K562 (cell line): ENCODE results near the gene CFAP410. TPM values are rescaled to one million over a fixed set of nuclear protein-coding genes. Genes with fewer than 3 reads are reported as not detected.

Experiments used
- ATAC-seq: fragments of 200-7000 bp; cut with Tn5 transposase; 3 replicates; pipeline ENCODE4 v1.9.1; 2020; ENCODE audit warnings: moderate library complexity
- BruUV-seq: library from RNA; stranded (reverse); fragments of 400-500 nt; replicated peaks from 2 replicates; lab custom pipeline; 2021; lab: Mats Ljungman, UMichigan
- CTCF ChIA-PET: fragments of 300-600 bp; formaldehyde crosslinking; extraction: SDS; loops from one replicate; lab custom pipeline; 2021; ENCODE audit warnings: low intra/inter-chr PET ratio; lab: Yijun Ruan, JAX
- POLR2A ChIA-PET: fragments of 300-600, 350-650 bp; sonication (Branson Sonifier 250); formaldehyde crosslinking; extraction: SDS; loops from one replicate; lab custom pipeline; 2021; ENCODE audit warnings: antibody characterized with exemption, inconsistent platforms; lab: Yijun Ruan, JAX
- DNase-seq, 4 experiments: peaks; one replicate each; pipeline versions ENCODE4 v3.0.0 to v3.0.0-alpha.2; 2011 to 2018; ENCODE audit warnings: low spot score in 3 of 4, mixed read lengths in 3 of 4; ENCODE audit errors: extremely low read depth in 1 of 4
- FAIRE-seq: peaks from 2 replicates; lab custom pipeline; 2011; peaks lifted over from hg19 to GRCh38; lab: Jason Lieb, UNC
- H2AFZ ChIP-seq: 2 replicates; pipeline ENCODE4 v1.6.0; 2011; ENCODE audit warnings: low read depth, low read length, control low read depth, inconsistent platforms
- H3K27ac ChIP-seq: fragments of 200-600 bp; 3 replicates; pipeline ENCODE4 v1.8.0; 2011; ENCODE audit warnings: low read depth, mild to moderate bottlenecking, control low read depth, inconsistent platforms, low read length, moderate library complexity, mixed read lengths; ENCODE audit errors: extremely low read depth
- H3K27me3 ChIP-seq, 2 experiments: fragments of 300-600 bp in 1 of 2; 2 replicates in 1 of 2; 3 replicates in 1 of 2; pipeline versions ENCODE4 v1.6.0 to v1.8.0; 2011; ENCODE audit warnings: inconsistent platforms in 2 of 2, low read length in 2 of 2, mild to moderate bottlenecking in 1 of 2, mixed read lengths in 1 of 2, moderate library complexity in 1 of 2; ENCODE audit not compliant: control insufficient read depth in 2 of 2, insufficient read depth in 2 of 2
- H3K36me3 ChIP-seq: fragments of 300-600 bp; 3 replicates; pipeline ENCODE4 v1.8.0; 2011; ENCODE audit warnings: mild to moderate bottlenecking, low read length, inconsistent platforms; ENCODE audit not compliant: control insufficient read depth, insufficient read depth
- H3K4me1 ChIP-seq, 2 experiments: fragments of 200-600 bp in 1 of 2; replicated peaks in 1 of 2; 2 replicates in 1 of 2; 3 replicates in 1 of 2; pipeline versions ENCODE4 v1.5.1 to v1.8.0; 2011; ENCODE audit warnings: inconsistent platforms in 2 of 2, low read length in 2 of 2, mild to moderate bottlenecking in 1 of 2, mixed read lengths in 1 of 2, moderate library complexity in 1 of 2; ENCODE audit not compliant: control insufficient read depth in 2 of 2, insufficient read depth in 2 of 2
- H3K4me2 ChIP-seq: 2 replicates; pipeline ENCODE4 v1.6.1; 2011; ENCODE audit warnings: low read length, control low read depth, inconsistent platforms, mixed read lengths; ENCODE audit not compliant: insufficient read depth
- H3K4me3 ChIP-seq: fragments of 200-600 bp; sonication (generic), shearing (Covaris generic); 2 replicates; pipeline ENCODE4 v1.5.1; 2016; ENCODE audit warnings: control low read depth, inconsistent platforms
- H3K79me2 ChIP-seq: fragments of 200-600 bp; 3 replicates; pipeline ENCODE4 v1.8.0; 2011; ENCODE audit warnings: low read length, inconsistent platforms; ENCODE audit not compliant: control insufficient read depth, insufficient read depth
- H3K9ac ChIP-seq, 2 experiments: 2 replicates each; pipeline versions ENCODE4 v1.6.0 to v1.6.1; 2011; ENCODE audit warnings: low read depth in 2 of 2, low read length in 2 of 2, control low read depth in 1 of 2, inconsistent platforms in 1 of 2, mild to moderate bottlenecking in 1 of 2, mixed read lengths in 1 of 2; ENCODE audit not compliant: insufficient read depth in 1 of 2
- H3K9me1 ChIP-seq: one replicate; pipeline ENCODE4 v1.6.0; 2011; ENCODE audit warnings: inconsistent platforms, mild to moderate bottlenecking, low read length, moderate library complexity; ENCODE audit not compliant: control insufficient read depth, insufficient read depth
- H3K9me3 ChIP-seq: replicated peaks from 2 replicates; pipeline ENCODE4 v1.5.1; 2011; ENCODE audit warnings: low read depth, low read length, inconsistent platforms; ENCODE audit not compliant: control insufficient read depth, insufficient read depth
- H4K20me1 ChIP-seq: replicated peaks from 2 replicates; pipeline ENCODE4 v1.6.1; 2011; ENCODE audit warnings: low read length, inconsistent platforms, mixed read lengths; ENCODE audit not compliant: control insufficient read depth, insufficient read depth
- MAX ChIP-seq: sonication (generic); formaldehyde crosslinking; IDR thresholded peaks from 2 replicates; pipeline ENCODE4 v1.9.0; 2022; ENCODE audit warnings: mild to moderate bottlenecking, missing genetic modification reagents
- MYBL2 ChIP-seq, 2 experiments: fragments of 450-650 bp in 1 of 2; sonication (generic) in 1 of 2; formaldehyde crosslinking in 1 of 2; IDR thresholded peaks; 2 replicates each; pipeline versions ENCODE4 v1.6.1 to v1.8.1; 2017 to 2022; ENCODE audit warnings: borderline replicate concordance in 1 of 2, inconsistent platforms in 1 of 2, low read depth in 1 of 2, mild to moderate bottlenecking in 1 of 2, missing genetic modification reagents in 1 of 2, moderate library complexity in 1 of 2
- OTX1 ChIP-seq: fragments of 450-650 bp; formaldehyde crosslinking; IDR thresholded peaks from 2 replicates; pipeline ENCODE4 v1.4.0; 2022; ENCODE audit warnings: mild to moderate bottlenecking
- PHB2 ChIP-seq: fragments of 450-650 bp; IDR thresholded peaks from 2 replicates; pipeline ENCODE4 v1.6.1; 2017; ENCODE audit warnings: low read depth
- POLR3G ChIP-seq: IDR thresholded peaks from 2 replicates; pipeline ENCODE4 v1.6.1; 2011; ENCODE audit not compliant: insufficient read length, insufficient replicate concordance; ENCODE audit errors: extremely low read depth
- SIX5 ChIP-seq, 2 experiments: IDR thresholded peaks; 2 replicates each; pipeline ENCODE4 v1.6.1; 2011; ENCODE audit warnings: low read length in 2 of 2, borderline replicate concordance in 1 of 2, low read depth in 1 of 2, mild to moderate bottlenecking in 1 of 2, moderate library complexity in 1 of 2; ENCODE audit not compliant: insufficient read depth in 1 of 2
- SREBF1 ChIP-seq: fragments of 150-350 bp; IDR thresholded peaks from 2 replicates; pipeline ENCODE4 v1.6.1; 2014; ENCODE audit warnings: antibody characterized with exemption, low read depth, low read length, borderline replicate concordance
- WGBS: fragments of 100-300 bp; shearing (Covaris generic); methylation state at CpG from one replicate; pipeline ENCODE4 v1.1.6; 2016; ENCODE audit warnings: low coverage, mixed read lengths; ENCODE audit not compliant: insufficient coverage; ENCODE audit errors: missing lambda C conversion rate; 5-methylcytosine and 5-hydroxymethylcytosine counted together
- in situ Hi-C: fragments of 300-500 bp; cut with MboI; formaldehyde crosslinking; loops from 4 replicates; pipeline ENCODE4 v1.15.0; 2018; ENCODE audit warnings: inconsistent platforms, mixed read lengths
- intact Hi-C: fragments of 100-400 bp; cut with micrococcal nuclease; formaldehyde crosslinking; loops from 2 replicates; pipeline ENCODE4 v1.14.2; 2022
- polyA plus RNA-seq, 8 experiments: library from polyadenylated mRNA; depleted of rRNA in 4 of 8; stranded (reverse) in 5 of 8; unstranded in 3 of 8; fragments of >200 nt; fragmentation: Nextera tagmentation in 2 of 8; fragmentation: Illumina TruSeq in 1 of 8; extraction: Ambion mirVana in 2 of 8; extraction: Trizol in 1 of 8; gene quantifications; 2 replicates each; pipeline versions ENCODE4 v1.2.1 to v1.2.3, GENCODE V29; 2011 to 2014; ENCODE audit warnings: inconsistent platforms in 1 of 8, missing spikeins in 1 of 8
- total RNA-seq, 7 experiments: library from RNA; depleted of rRNA in 6 of 7; stranded (reverse); fragments of >200 nt in 6 of 7; fragmentation: Illumina TruSeq in 2 of 7; extraction: Trizol in 2 of 7; gene quantifications; 2 replicates each; pipeline versions ENCODE4 v1.2.1 to v1.2.3, GENCODE V29; 2011 to 2021; ENCODE audit warnings: low replicate concordance in 1 of 7

The CFAP410 gene
- total and polyA plus RNA-seq, 9 of the 15 experiments (the other 6 are each of a cell fraction or from before 2014, with no cell fraction given), result 0.07 to 17.3 (median 2.3) TPM

GRCh38 chr21:44377922-44378645 lies 38.9 kb upstream of the CFAP410 start:
- BruUV-seq, result no TSS peak
- no peak overlapping the region for H2AFZ ChIP-seq
- no peak overlapping the region for H3K27ac ChIP-seq
- no peak for TF ChIP-seq OTX1
- no peak for TF ChIP-seq POLR3G
- no peak for TF ChIP-seq SREBF1
- TF ChIP-seq SIX5 (IDR thresholded peaks at IDR 0.05; ENCODE audit: borderline replicate concordance in 1 of 2, insufficient read depth in 1 of 2, low read depth in 1 of 2, low read length in 2 of 2), result no peak
- no peak for TF ChIP-seq MYBL2 (IDR thresholded peaks at IDR 0.05; ENCODE audit: low read depth)
- no peak for TF ChIP-seq MYBL2 (CRISPR knock-in tag; IDR thresholded peaks at IDR 0.05; ENCODE audit: borderline replicate concordance)
- TF ChIP-seq PHB2, result no peak
- no peak for TF ChIP-seq MAX
- H3K79me2 ChIP-seq, result no peaks in the 10 kb centered on the region
- CTCF ChIA-PET, result no interaction called here
- H3K4me3 ChIP-seq, result no peak overlapping the region
- in situ Hi-C loops (no loop called here), intact Hi-C loops (no loop called here)
- H3K9ac ChIP-seq, result no peak overlapping the region; a peak in 1 of 4 replicates
- POLR2A ChIA-PET, result interaction anchor here (1.1 kb wide), 1 partner anchor 9 kb away, joined by 3 read pairs; no protein-coding TSS in a partner anchor
- no peak overlapping the region for H3K4me2 ChIP-seq
- no peak for DNase-seq
- no peaks in the 10 kb centered on the region for H3K9me1 ChIP-seq
- no peaks in the 10 kb centered on the region for H3K9me3 ChIP-seq
- no peaks in the 10 kb centered on the region for H3K36me3 ChIP-seq
- peaks cover 7% of the 10 kb centered on the region; the same call in 1 of the 2 replicates for H4K20me1 ChIP-seq
- 1% methylated on average over 21 of the region's 22 CpGs for WGBS
- H3K4me1 ChIP-seq, result peaks cover 0 to 3% of the 10 kb centered on the region in 2 experiments; a peak in 1 of 5 replicates
- no peak for FAIRE-seq
- H3K27me3 ChIP-seq, result peaks cover 62 to 75% of the 10 kb centered on the region in 2 experiments
- peak; percentile 16; the same call in 2 of the 3 replicates for ATAC-seq
